T-helper 1 cell (primary cell): Measurements from ENCODE around the gene CCDC180.
"Not testable (repeated sequence)": the region's sequence is repeated elsewhere in the genome, so short reads cannot be mapped to it uniquely, and the experiment has no call there.

ENCODE experiments used
- DNase-seq, 5 donors: peaks; one replicate each; pipeline ENCODE4 v3.0.0-alpha.2; 2012 to 2020
- total RNA-seq, 4 donors: gene quantifications; one replicate each; lab custom pipeline; 2026; lab: John Stamatoyannopoulos, UW

CCDC180 gene
- total RNA-seq = 0.95 to 5.5 (median 4.0) reads per million in 4 donors

- no peak for DNase-seq
These were observed at the start of gene CCDC180 for GRCh38 chr9:97307500-97308163. TSS of gene CCDC180 (plus strand) at chr9:97307659. CDS start at chr9:97308064, 405 bp downstream.

GRCh38 chr9:97259834-97260514 lies 47.5 kb upstream of the CCDC180 start:
- DNase-seq = not testable (repeated sequence)

GRCh38 chr9:97271292-97271691 lies 36.2 kb upstream of the CCDC180 start:
- no peak for DNase-seq

GRCh38 chr9:97272072-97272471 lies 35.4 kb upstream of the CCDC180 start:
- DNase-seq = no peak

GRCh38 chr9:97276310-97276852 lies 31.1 kb upstream of the CCDC180 start:
- DNase-seq = no peak

- no peak for DNase-seq
These were observed 29.5 kb upstream of the CCDC180 start for GRCh38 chr9:97277953-97278352.

GRCh38 chr9:97280755-97281330 lies 26.6 kb upstream of the CCDC180 start:
- no peak for DNase-seq

- no peak for DNase-seq
These were observed 23.7 kb upstream of the CCDC180 start for GRCh38 chr9:97283768-97284167.

- no peak for DNase-seq
These were observed 22.7 kb upstream of the CCDC180 start for GRCh38 chr9:97284798-97285197.

- DNase-seq = no peak
These were observed 15.3 kb upstream of the CCDC180 start for GRCh38 chr9:97292200-97292599.

GRCh38 chr9:97293207-97293721 lies 14.2 kb upstream of the CCDC180 start:
- DNase-seq = no peak

GRCh38 chr9:97293818-97294217 lies 13.6 kb upstream of the CCDC180 start:
- no peak for DNase-seq

- no peak for DNase-seq
These were observed 9.6 kb upstream of the CCDC180 start for GRCh38 chr9:97297889-97298288.

GRCh38 chr9:97299809-97300414 lies 7.5 kb upstream of the CCDC180 start:
- DNase-seq = peak in 1 of 5 donors; percentile 24

GRCh38 chr9:97300586-97300985 lies 6.9 kb upstream of the CCDC180 start:
- DNase-seq = no peak

GRCh38 chr9:97301974-97302373 lies 5.5 kb upstream of the CCDC180 start:
- no peak for DNase-seq

- no peak for DNase-seq
These were observed 2.9 kb upstream of the CCDC180 start for GRCh38 chr9:97304586-97304985.

- no peak for DNase-seq
These were observed 1.8 kb upstream of the CCDC180 start for GRCh38 chr9:97305501-97306298.

- DNase-seq = no peak
These were observed 368 bp upstream of the CCDC180 start for GRCh38 chr9:97307091-97307490.

- no peak for DNase-seq
These were observed 1.8 kb downstream of the CCDC180 start for GRCh38 chr9:97309260-97309659.

GRCh38 chr9:97310023-97310422 lies 2.6 kb downstream of the CCDC180 start:
- DNase-seq = no peak

- DNase-seq = no peak
These were observed 3.4 kb downstream of the CCDC180 start for GRCh38 chr9:97310896-97311295.
